C4-2B (cell line): ENCODE results near the gene VOPP1.

Experiments used
- H3K27ac ChIP-seq: fragments of 450-650 bp; 2 replicates; pipeline ENCODE4 v1.5.1; 2017
- CTCF ChIP-seq: fragments of 450-650 bp; conservative IDR thresholded peaks from 2 replicates; pipeline ENCODE4 v1.5.1; 2017; ENCODE audit warnings: mild to moderate bottlenecking
- ZFX ChIP-seq: fragments of 450-650 bp; IDR thresholded peaks from 2 replicates; pipeline ENCODE4 v1.6.1; 2017

Gene VOPP1

GRCh38 chr7:55567571-55567970 is 4.7 kb downstream of the VOPP1 start:
- TF ChIP-seq ZFX (no peak), CTCF (no peak)
- no peak overlapping the region for H3K27ac ChIP-seq

DNA sequence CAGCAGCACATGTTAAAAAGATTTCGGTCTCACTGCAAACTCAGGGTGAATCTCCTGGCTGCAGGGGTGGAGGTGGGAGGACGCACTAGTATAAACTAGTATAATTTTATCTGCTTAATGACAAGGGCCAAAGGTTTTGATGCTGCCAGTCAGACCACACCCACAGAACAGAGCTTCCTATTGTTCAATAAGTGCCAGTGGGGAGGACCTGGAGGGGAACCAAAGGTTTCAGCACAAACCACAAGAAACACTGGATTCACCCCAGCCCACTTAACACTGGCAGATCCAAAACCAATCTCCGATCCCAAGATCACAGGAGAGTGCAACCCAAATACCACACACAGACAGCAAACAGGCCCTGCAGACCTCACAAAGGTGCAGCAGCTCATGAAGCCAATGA is 6.6 kb downstream of the VOPP1 start:
- TF ChIP-seq CTCF (no peak), ZFX (no peak)
- H3K27ac ChIP-seq: no peak overlapping the region

- no peak overlapping the region for H3K27ac ChIP-seq
- TF ChIP-seq CTCF (no peak), ZFX (no peak)
Measured at GRCh38 chr7:55563596-55564325, 8.5 kb downstream of the VOPP1 start.

- TF ChIP-seq ZFX: no peak
- no peak for TF ChIP-seq CTCF
- no peak overlapping the region for H3K27ac ChIP-seq
Measured at GRCh38 chr7:55561690-55562089, 10.6 kb downstream of the VOPP1 start.

DNA sequence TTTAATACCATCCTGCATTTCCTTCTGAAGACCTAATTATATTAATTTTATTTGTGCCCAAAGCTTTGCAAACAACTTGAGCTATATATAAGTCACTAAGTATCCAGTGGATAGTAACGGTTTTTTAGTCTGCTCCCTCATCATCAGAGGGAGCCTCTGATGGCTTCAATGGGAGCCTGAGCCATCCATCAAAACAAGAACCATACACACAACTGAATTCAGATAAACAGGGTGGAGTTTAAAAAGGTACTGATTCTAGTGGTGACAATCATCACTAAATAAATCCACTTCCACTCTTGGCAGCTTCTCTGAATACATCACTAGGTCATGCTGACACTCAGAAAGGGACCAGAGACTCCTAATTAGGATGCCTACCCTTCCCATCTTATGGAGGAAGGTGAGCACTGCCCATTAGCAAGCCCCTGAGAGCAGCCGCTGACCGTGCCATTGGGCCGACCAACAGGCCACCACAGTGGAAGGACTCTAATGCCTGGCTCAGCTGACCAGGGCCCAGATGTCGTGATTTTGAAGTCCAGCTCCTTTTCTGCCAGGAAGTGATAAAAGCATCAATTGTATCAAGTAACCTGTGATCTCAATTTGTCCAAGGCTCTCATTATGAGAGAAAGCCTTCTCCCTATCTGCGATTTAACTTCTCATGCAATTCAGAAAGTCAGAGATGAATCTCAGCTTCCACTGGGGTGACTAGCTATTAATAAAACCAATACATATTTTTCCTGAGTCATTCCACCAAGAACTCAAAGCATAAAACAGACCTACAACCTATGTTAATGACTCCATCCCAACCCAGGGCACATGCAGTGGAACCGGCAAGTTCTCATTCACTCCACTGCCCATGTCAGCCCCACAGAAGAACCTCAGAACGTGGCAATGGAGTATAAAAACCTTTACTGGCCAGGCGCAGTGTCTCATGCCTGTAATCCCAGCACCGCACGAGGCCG is 13.1 kb downstream of the VOPP1 start:
- TF ChIP-seq CTCF: no peak
- TF ChIP-seq ZFX: no peak
- no peak overlapping the region for H3K27ac ChIP-seq

DNA sequence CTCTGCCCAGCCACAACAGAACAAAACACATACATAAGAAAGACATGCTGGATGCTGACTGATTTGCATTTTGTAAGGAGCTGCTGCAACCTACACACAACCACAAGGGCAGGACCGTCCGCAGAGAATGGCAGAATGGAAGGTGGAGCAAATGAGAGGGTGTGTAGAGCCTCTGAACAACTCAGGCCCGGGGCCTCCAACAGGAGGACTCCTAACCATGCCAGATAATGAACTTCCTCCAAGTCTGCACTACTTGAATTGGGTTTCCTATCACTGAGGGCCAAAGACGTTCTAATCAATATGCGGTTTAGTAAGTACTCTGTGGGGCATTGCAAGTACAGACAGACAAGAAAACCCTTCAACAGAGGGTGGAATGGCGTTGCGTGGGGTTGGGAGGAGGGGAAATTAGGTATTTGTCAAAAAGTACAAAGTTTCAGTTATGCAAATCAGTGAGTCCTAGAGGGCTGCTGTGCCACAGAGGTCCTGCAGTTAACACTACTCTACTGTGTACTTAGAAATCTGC is 14.6 kb downstream of the VOPP1 start:
- no peak overlapping the region for H3K27ac ChIP-seq
- TF ChIP-seq CTCF (no peak), ZFX (no peak)

- no peak for TF ChIP-seq CTCF
- TF ChIP-seq ZFX: no peak
- H3K27ac ChIP-seq: no peak overlapping the region
Measured at GRCh38 chr7:55556492-55556891, 15.8 kb downstream of the VOPP1 start.
